22Rv1 (cell line): ENCODE results near the gene SNAPC3.

ENCODE experiments used
- ZFX ChIP-seq: fragments of 450-650 bp; IDR thresholded peaks from 2 replicates; pipeline ENCODE4 v1.6.1; 2017; ENCODE audit warnings: antibody characterized with exemption, borderline replicate concordance
- TF ChIP-seq, protein P1 (sequence below): fragments of 450-650 bp; IDR thresholded peaks from 2 replicates; pipeline ENCODE4 v1.5.1; 2017; ENCODE audit warnings: mild to moderate bottlenecking

DNA sequence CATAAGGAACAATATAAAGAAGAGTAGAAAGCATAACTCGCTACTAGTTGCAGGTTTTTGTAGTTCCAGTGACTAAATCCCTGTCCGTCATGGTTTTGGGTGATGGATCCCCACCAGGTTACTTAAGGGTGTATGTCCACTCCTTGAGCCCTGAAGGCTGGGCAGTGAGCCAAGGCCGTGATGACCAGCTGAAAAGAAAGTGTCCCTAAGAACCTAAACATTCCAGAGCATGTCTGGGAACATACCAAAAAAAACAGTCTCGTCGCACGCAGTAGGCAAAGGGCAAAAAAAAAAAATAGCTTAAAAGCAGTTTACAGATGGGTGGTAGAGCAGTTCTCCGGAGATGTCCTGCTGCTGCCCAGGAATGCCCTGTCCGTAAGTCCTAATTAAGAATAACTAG lies 21.4 kb upstream of the SNAPC3 start:
- TF ChIP-seq, protein P1, sequence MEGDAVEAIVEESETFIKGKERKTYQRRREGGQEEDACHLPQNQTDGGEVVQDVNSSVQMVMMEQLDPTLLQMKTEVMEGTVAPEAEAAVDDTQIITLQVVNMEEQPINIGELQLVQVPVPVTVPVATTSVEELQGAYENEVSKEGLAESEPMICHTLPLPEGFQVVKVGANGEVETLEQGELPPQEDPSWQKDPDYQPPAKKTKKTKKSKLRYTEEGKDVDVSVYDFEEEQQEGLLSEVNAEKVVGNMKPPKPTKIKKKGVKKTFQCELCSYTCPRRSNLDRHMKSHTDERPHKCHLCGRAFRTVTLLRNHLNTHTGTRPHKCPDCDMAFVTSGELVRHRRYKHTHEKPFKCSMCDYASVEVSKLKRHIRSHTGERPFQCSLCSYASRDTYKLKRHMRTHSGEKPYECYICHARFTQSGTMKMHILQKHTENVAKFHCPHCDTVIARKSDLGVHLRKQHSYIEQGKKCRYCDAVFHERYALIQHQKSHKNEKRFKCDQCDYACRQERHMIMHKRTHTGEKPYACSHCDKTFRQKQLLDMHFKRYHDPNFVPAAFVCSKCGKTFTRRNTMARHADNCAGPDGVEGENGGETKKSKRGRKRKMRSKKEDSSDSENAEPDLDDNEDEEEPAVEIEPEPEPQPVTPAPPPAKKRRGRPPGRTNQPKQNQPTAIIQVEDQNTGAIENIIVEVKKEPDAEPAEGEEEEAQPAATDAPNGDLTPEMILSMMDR = no peak
- TF ChIP-seq ZFX = no peak
